Measurements from ENCODE around the gene ADAR. TPM values are rescaled to one million over a fixed set of nuclear protein-coding genes. Genes with fewer than 3 reads are reported as not detected.

The ADAR gene
- total and polyA plus RNA-seq, 2 of the 4 experiments (the other 2 are of a cell fraction), result 70.9 to 131 TPM

- in situ Hi-C loops (cut with MboI; ENCODE audit: low sequenced_read_pairs) (no loop called here), dilution Hi-C loops (cut with HindIII; ENCODE audit: low sequenced_read_pairs, unreplicated experiment) (no loop called here)
Observed at GRCh38 chr1:154652893-154653292, 44.9 kb upstream of the ADAR start.

More at GRCh38 chr1:154652893-154653292, 44.9 kb upstream of the ADAR start:
- Histone ChIP-seq H2BK120ac (ENCODE audit: low read depth, low read length) (no peak overlapping the region), H2AK5ac (ENCODE audit: low read depth, low read length) (no peak overlapping the region), H3K4me1 (ENCODE audit: control insufficient read depth, insufficient read depth, low read length) (no peaks in the 10 kb centered on the region), H3K4me3 (ENCODE audit: insufficient read depth, low read depth, low read length) (no peak overlapping the region), H3K27ac (ENCODE audit: insufficient read depth, low read length) (no peak overlapping the region), H3K23ac (ENCODE audit: low read depth, low read length) (no peak overlapping the region), H2BK5ac (ENCODE audit: low read depth, low read length, poor library complexity, severe bottlenecking) (no peak overlapping the region), H3K18ac (ENCODE audit: low read depth, low read length) (no peak overlapping the region), H4K20me1 (ENCODE audit: insufficient read depth, low read length) (no peaks in the 10 kb centered on the region), H3K36me3 (ENCODE audit: control insufficient read depth, insufficient read depth, low read length) (no peaks in the 10 kb centered on the region), H2BK20ac (ENCODE audit: low read depth, low read length) (no peak overlapping the region), H3K9me3 (ENCODE audit: control insufficient read depth, insufficient read depth, low read length) (0 out of 2 replicates have a peak, but pooled peaks cover 3% of the 10 kb centered on the region), H3K27me3 (ENCODE audit: control insufficient read depth, insufficient read depth, low read length) (peaks cover 11% of the 10 kb centered on the region), H4K8ac (ENCODE audit: low read depth in 2 of 2, low read length in 2 of 2) (no peak overlapping the region), H3K14ac (replicated peaks; ENCODE audit: low read depth, low read length) (no peak overlapping the region), H3K56ac (ENCODE audit: extremely low read depth, insufficient read depth, low read length) (no peak overlapping the region), H3K79me1 (ENCODE audit: low read depth in 1 of 2, low read length in 2 of 2) (no peaks in the 10 kb centered on the region), H3K4me2 (ENCODE audit: low read depth, low read length) (no peak overlapping the region), H2AFZ (replicated peaks; ENCODE audit: low read length, poor library complexity) (no peak overlapping the region), H4K5ac (ENCODE audit: low read depth, low read length) (no peak overlapping the region), H3K9ac (ENCODE audit: low read depth, low read length) (no peak overlapping the region), H2BK15ac (ENCODE audit: low read depth, low read length) (no peak overlapping the region), H3K9me1 (ENCODE audit: insufficient read depth, low read length) (no peaks in the 10 kb centered on the region), H3K4ac (ENCODE audit: low read depth, low read length) (no peak overlapping the region), H2AK9ac (replicated peaks; ENCODE audit: low read depth, low read length, poor library complexity) (no peak overlapping the region), H4K91ac (ENCODE audit: insufficient read depth, low read depth, low read length) (no peak overlapping the region)
- ATAC-seq (ENCODE audit: low read depth), result no peak
- TF ChIP-seq MAZ (IDR thresholded peaks at IDR 0.05; ENCODE audit: borderline replicate concordance, low read depth, low read length) (no peak), CEBPB (IDR thresholded peaks at IDR 0.05; ENCODE audit: low read depth, low read length) (no peak), CHD1 (IDR thresholded peaks at IDR 0.05; ENCODE audit: low read depth, low read length) (no peak), RFX5 (IDR thresholded peaks at IDR 0.05; ENCODE audit: low read depth, low read length) (no peak), BHLHE40 (IDR thresholded peaks at IDR 0.05; ENCODE audit: low read depth, low read length) (no peak), RCOR1 (IDR thresholded peaks at IDR 0.05; ENCODE audit: insufficient replicate concordance, low read length) (no peak), POLR2A (IDR thresholded peaks at IDR 0.05; ENCODE audit: low read depth, low read length) (no peak), FOS (IDR thresholded peaks at IDR 0.05; ENCODE audit: low read depth, low read length) (no peak), MAFK (IDR thresholded peaks at IDR 0.05; ENCODE audit: low read depth, low read length) (no peak), ELK1 (IDR thresholded peaks at IDR 0.05; ENCODE audit: borderline replicate concordance, low read depth, low read length) (no peak), MXI1 (IDR thresholded peaks at IDR 0.05; ENCODE audit: borderline replicate concordance, low read depth, low read length) (no peak), SMC3 (IDR thresholded peaks at IDR 0.05; ENCODE audit: low read depth, low read length) (no peak), CTCF (conservative IDR thresholded peaks at IDR 0.05; ENCODE audit: low read depth, low read length) (no peak), USF2 (IDR thresholded peaks at IDR 0.05; ENCODE audit: low read depth, low read length) (no peak), NFE2L2 (IDR thresholded peaks at IDR 0.05; ENCODE audit: low read depth, low read length) (no peak), RAD21 (IDR thresholded peaks at IDR 0.05; ENCODE audit: low read length) (no peak)
- intact Hi-C loops (cut with micrococcal nuclease), result no loop called here
- no TSS peak for BruUV-seq (replicated peaks)
- ChIA-PET CTCF (no interaction called here), POLR2A (ENCODE audit: unreplicated experiment) (no interaction called here)
- DNase-seq, result no peak
